GM12891 (cell line): ENCODE measurements around the gene POLR2J3.
"Not testable (repeated sequence)": the region's sequence is repeated elsewhere in the genome, so short reads cannot be mapped to it uniquely, and the experiment has no call there.

Experiments used
- PAX5 ChIP-seq: IDR thresholded peaks from 2 replicates; pipeline ENCODE4 v1.6.1; 2011; ENCODE audit warnings: low read length, moderate library complexity, mild to moderate bottlenecking; ENCODE audit not compliant: insufficient read depth, severe bottlenecking
- POLR2A ChIP-seq: IDR thresholded peaks from 2 replicates; pipeline ENCODE4 v1.6.1; 2011; ENCODE audit warnings: low read depth, low read length, control low read depth
- POLR2AphosphoS5 ChIP-seq: IDR thresholded peaks from 2 replicates; pipeline ENCODE4 v1.6.1; 2011; ENCODE audit warnings: low read depth, low read length, control low read depth
- TAF1 ChIP-seq: IDR thresholded peaks from 2 replicates; pipeline ENCODE4 v1.6.1; 2011; ENCODE audit warnings: low read depth, low read length, control low read depth

DNA sequence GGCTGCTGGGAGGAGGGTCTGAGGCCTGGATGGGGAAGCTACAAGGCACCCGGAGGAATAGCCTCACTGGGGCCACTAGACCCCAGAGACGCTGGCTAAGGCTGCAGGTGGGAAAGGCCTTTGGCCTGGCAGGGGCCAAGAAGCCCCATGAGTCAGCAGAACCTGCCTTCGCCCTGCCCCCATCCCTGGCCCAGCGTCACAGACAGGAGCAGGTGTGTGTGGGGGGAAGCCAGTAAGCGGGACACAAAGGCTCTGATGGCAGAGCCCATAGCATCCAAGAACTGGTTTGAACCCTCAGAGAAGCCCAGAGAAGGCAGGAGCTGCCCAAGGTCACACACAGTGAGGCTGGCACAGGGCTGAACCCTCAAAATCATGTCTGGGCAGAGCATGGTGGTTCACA is 34.5 kb upstream of the POLR2J3 start:
- TF ChIP-seq POLR2A, PAX5, POLR2AphosphoS5, TAF1: not testable (repeated sequence)
